Vagina (tissue), 2 donors: ENCODE results near the gene FAM20B.

Source experiments
- CTCF ChIP-seq, 3 experiments: fragments of 450-650 bp in 2 of 3; fragments of 200-600 bp in 1 of 3; sonication (generic) in 1 of 3; IDR thresholded peaks; one replicate each; pipeline ENCODE4 v1.5.1; 2017 to 2019; ENCODE audit warnings: antibody characterized with exemption in 3 of 3, mild to moderate bottlenecking in 2 of 3, moderate library complexity in 2 of 3
- POLR2A ChIP-seq, 2 donors: fragments of 450-650 bp; IDR thresholded peaks; one replicate each; pipeline ENCODE4 v1.6.1; 2017; ENCODE audit warnings: antibody characterized with exemption in 2 of 2, mild to moderate bottlenecking in 2 of 2, moderate library complexity in 2 of 2

GRCh38 chr1:179058487-179059483 lies 33.1 kb downstream of the FAM20B start:
- TF ChIP-seq POLR2A (IDR thresholded peaks at IDR 0.05) (no peak), CTCF (IDR thresholded peaks at IDR 0.05) (no peak)
